HEK293T (cell line): ENCODE results near the gene MLLT3.

Source experiments
- ARNT ChIP-seq: fragments of 450-650 bp; IDR thresholded peaks from 2 replicates; pipeline ENCODE4 v1.6.1; 2017; ENCODE audit warnings: mild to moderate bottlenecking
- BHLHE40 ChIP-seq: fragments of 450-650 bp; IDR thresholded peaks from 2 replicates; pipeline ENCODE4 v1.6.1; 2016; ENCODE audit warnings: mild to moderate bottlenecking, moderate library complexity, borderline replicate concordance
- FOXA1 ChIP-seq: fragments of 450-650 bp; IDR thresholded peaks from 2 replicates; pipeline ENCODE4 v1.6.1; 2016; ENCODE audit warnings: mild to moderate bottlenecking
- HDGF ChIP-seq: fragments of 450-650 bp; IDR thresholded peaks from 2 replicates; pipeline ENCODE4 v1.6.1; 2017; ENCODE audit warnings: antibody characterized with exemption, borderline replicate concordance
- LEF1 ChIP-seq: fragments of 450-650 bp; IDR thresholded peaks from 2 replicates; pipeline ENCODE4 v1.6.1; 2017; ENCODE audit warnings: mild to moderate bottlenecking, borderline replicate concordance
- PKNOX1 ChIP-seq: fragments of 450-650 bp; IDR thresholded peaks from 2 replicates; pipeline ENCODE4 v1.6.1; 2016
- SP1 ChIP-seq: fragments of 450-650 bp; IDR thresholded peaks from 2 replicates; pipeline ENCODE4 v1.6.1; 2017
- SUZ12 ChIP-seq: fragments of 450-650 bp; IDR thresholded peaks from 2 replicates; pipeline ENCODE4 v1.6.1; 2016; ENCODE audit warnings: mild to moderate bottlenecking
- TARDBP ChIP-seq: fragments of 450-650 bp; IDR thresholded peaks from 2 replicates; pipeline ENCODE4 v1.6.1; 2016
- ZNF384 ChIP-seq: fragments of 450-650 bp; IDR thresholded peaks from 2 replicates; pipeline ENCODE4 v1.6.1; 2016

DNA sequence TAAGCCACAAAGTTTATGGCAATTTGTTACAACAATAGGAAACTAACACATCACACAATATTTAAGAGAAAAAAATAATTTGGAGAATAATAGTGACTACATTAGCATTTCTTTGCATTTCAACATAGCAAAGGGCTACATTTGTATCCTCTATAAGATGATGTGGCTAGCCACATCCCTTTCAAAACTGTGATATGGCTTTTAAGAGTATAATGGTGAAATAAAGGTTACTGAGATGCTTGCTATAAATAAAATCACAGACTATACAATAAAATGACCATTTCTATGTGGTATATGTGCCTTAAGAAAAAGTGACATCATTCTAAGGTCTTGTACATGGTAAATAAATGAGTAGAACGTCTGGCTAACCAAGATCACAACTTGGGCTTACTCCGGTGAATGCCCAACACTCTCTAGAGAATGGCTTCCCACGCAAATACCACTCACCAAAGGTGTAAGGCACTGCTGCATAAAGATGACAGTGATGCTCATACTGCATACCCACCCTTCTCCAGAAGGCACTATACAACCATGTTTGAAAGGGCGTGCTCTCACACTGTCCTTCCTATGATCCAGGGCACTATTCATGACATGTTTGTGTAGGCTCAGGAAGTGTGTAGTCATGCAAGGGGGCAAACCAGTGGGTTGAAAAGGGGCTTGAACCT lies 286.5 kb downstream of the MLLT3 start:
- TF ChIP-seq LEF1 = no peak
- TF ChIP-seq ARNT = no peak
- no peak for TF ChIP-seq SUZ12
- no peak for TF ChIP-seq FOXA1
- no peak for TF ChIP-seq TARDBP
- no peak for TF ChIP-seq BHLHE40
- no peak for TF ChIP-seq ZNF384
- TF ChIP-seq PKNOX1 = no peak
- no peak for TF ChIP-seq SP1
- no peak for TF ChIP-seq HDGF
